Measurements from ENCODE around the gene KLHL3. TPM values are rescaled to one million over a fixed set of nuclear protein-coding genes. Genes with fewer than 3 reads are reported as not detected.
A peak's percentile ranks its signal among the peaks of the same experiment; 100 is the strongest.
"Not testable (repeated sequence)": the region's sequence is repeated elsewhere in the genome, so short reads cannot be mapped to it uniquely, and the experiment has no call there.

Gene KLHL3, protein sequence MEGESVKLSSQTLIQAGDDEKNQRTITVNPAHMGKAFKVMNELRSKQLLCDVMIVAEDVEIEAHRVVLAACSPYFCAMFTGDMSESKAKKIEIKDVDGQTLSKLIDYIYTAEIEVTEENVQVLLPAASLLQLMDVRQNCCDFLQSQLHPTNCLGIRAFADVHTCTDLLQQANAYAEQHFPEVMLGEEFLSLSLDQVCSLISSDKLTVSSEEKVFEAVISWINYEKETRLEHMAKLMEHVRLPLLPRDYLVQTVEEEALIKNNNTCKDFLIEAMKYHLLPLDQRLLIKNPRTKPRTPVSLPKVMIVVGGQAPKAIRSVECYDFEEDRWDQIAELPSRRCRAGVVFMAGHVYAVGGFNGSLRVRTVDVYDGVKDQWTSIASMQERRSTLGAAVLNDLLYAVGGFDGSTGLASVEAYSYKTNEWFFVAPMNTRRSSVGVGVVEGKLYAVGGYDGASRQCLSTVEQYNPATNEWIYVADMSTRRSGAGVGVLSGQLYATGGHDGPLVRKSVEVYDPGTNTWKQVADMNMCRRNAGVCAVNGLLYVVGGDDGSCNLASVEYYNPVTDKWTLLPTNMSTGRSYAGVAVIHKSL
- 4.4 TPM for total RNA-seq

DNA sequence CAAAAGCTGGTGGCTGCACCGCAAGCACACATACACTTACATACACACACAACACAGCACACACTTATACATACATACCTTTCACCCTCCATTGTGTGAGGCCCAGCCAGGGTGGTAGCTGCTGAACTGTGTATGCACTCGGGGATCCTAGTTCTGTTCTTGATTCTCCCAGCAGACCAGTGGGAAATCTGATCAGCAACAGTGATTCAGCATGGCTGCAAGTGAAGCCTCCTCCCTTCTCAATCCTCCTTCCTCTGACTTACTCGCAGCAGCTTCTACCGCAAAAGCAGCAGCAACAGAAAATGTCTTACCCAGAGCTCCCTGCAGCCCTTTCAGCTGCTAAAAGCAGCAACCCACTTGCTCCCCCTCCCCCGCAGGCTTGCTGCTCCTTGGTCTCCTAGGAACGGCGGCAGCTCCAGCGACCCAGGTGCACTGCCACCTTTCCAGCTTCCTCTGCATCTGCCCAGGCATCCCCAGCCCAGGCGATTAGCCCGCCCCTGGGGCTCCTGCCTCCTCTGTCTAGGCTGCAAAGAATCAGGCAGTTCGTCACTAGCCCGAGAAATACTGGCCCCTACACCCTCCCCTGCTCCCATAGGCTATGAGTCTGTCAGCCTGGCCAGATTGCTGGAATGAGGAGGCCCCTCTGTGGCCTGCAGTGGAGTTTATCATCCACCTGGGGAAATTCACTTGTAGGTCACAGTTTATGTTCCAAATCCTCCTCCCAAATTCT is at the start of gene KLHL3:
Gene KLHL3 (minus strand): TSS at position 535 of the 730 bp plus-strand sequence. CDS start 443 bp downstream, at position 92.
- peak; percentile 60 for ATAC-seq

DNA sequence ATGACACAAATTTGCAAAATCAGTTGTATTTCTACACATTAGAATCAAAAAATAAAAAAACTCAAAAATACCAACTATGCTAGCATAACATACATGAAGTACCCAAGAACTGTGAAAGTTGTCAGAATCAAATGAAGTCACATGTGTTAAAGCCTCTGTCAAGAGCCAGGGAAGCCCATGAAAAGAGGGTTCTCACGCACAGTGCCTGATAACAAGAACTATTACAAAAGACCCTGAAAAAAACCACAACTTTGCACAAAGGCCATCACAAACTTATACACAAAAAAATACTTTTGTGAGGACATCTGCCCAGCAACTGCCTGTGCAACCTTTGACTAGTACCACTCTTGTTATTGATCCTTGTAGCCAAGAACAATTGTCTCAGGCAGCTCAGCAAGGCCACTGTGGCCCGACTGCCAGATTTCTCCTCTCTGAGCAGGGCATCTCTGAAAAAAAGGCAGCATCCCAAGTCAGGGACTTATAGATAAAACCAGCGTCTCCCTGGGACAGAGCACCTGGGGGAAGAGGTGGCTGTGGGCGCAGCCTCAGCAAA is 47.2 kb upstream of the KLHL3 start:
- no peak for ATAC-seq

DNA sequence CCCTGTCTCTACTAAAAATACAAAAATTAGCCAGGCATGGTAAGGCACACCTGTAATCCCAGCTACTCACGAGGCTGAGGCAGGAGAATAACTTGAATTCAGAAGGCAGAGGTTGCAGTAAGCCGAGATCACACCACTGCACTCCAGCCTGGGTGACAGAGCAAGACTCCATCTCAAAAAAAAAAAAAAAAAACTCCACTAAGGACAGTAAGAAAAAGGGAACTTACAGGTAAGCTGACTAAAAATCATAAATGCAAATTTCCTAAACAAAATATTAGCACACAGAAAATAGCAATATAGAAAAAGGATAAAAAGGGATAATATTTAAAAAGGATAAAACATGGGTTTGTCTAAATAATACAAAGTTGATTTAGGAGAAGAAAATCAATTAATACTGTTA is 46.2 kb upstream of the KLHL3 start:
- ATAC-seq: no peak

DNA sequence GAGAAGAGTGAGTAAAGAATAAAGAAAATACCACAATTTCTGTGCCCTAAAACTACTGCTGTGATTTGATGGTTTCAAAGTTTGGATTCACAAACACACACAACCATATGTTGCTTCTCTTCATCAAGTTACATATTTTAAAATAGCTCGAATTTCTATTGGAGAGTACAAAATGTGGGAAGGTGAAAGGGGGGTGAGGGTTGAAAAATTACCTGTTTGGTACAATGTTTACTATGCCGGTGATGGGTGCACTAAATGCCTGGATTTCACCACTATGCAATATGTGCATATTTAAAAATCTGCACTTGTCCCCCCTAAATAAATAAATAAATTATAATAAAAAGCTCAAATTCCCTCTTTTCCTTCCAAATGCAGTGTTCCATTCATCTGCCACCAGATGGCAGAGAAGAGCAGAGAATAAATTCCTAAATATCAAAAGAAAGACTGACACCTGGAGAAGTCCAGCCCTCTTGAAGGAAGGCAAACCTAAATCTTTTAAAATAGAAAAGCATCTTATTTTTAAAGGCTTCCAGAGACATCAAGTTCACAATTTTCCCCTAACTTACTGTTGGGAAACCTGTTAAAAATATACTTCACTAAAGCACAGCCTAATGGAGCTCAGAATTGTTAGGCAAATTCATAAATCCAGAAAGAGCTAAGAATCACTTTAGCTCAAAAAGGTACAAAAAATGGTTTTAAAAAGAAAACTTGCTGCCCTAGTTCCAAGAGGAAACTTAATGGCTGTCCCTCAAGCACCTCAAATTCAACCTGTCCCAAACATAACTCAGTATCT is 43.1 kb upstream of the KLHL3 start:
- no peak for ATAC-seq

DNA sequence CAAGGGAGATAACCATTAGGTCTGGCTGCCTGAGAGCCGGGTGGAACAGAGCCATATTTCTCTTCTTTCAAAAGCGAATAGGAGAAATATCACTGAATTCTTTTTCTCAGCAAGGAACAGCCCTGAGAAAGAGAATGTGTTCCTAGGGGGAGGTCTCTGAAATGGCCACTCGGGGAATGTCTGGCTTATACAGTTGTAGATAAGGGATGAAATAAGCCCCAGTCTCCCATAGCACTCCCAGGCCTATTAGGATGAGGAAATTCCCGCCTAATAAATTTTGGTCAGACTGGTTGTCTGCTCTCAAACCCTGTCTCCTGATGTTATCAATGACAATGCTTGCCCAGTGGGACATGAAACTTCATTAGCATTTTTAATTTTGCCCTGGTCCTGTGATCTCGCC is 32.0 kb upstream of the KLHL3 start:
- not testable (repeated sequence) for ATAC-seq

DNA sequence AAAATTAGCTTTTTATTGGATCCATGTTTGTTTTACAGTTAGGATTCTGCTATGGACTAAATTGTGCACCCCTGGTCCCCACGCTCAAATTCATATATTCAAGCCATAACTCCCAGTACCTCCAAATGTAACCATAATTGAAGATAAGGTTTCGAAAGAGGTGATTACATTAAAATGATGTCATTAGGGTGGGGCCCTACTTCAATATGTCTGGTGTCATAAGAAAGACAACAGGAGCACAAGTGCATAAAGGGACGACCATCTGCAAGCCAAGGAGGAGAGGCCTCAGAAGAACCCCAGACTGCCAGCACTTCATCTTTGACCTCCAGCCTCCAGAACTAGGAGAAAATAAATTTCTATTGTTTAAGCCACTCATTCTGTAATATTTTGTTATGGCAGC is 25.7 kb upstream of the KLHL3 start:
- no peak for ATAC-seq

DNA sequence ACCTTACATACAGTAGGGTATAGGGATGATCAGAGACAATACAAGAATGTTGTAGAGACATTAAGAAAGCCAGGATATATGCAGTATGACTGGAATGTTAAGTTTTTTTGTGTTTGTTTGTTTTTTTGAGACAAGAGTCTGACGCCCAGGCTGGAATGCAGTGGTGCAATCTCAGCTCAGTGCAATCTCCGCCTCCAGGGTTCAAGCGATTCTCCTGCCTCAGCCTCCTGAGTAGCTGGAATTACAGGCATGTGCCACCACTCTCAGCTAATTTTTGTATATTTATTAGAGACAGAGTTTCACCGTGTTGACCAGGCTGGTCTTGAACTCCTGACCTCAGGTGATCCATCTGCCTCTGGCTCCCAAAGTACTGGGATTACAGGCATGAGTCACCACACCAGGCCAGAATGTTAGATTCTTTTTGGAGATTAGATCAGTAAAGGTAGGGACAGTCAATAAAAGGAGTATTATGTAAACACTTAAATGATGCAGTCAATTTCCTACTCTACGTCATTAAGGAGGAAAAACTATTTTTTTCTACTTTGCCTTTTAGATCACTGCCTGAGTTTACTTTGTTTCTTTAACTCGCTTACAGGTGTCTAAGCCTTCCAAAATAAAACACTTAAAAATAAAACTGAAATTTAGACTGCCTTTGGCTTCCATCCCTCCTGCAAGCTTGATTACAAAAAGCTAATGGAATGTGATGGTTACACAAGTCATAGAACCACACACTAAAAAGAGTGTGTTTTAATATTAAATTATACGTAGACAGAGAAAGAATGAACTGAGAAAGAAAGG is 25.0 kb upstream of the KLHL3 start:
- ATAC-seq: no peak

DNA sequence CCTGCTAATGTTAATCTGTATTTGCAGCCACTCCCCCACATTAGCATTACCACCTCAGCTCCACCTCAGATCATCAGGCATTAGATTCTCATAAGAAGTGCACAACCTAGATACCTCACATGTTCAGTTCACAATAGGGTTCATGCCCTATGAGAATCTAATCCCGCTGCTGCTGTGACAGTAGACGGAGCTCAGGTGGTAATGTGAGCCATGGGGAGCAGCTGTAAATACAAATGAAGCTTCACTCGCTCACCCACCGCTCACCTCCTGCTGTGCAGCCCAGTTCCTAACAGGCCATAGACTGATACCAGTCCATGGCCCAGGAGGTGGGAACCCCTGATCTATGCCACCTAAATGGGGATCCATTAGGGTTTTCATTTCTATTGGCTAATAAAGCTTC is 24.4 kb upstream of the KLHL3 start:
- no peak for ATAC-seq

DNA sequence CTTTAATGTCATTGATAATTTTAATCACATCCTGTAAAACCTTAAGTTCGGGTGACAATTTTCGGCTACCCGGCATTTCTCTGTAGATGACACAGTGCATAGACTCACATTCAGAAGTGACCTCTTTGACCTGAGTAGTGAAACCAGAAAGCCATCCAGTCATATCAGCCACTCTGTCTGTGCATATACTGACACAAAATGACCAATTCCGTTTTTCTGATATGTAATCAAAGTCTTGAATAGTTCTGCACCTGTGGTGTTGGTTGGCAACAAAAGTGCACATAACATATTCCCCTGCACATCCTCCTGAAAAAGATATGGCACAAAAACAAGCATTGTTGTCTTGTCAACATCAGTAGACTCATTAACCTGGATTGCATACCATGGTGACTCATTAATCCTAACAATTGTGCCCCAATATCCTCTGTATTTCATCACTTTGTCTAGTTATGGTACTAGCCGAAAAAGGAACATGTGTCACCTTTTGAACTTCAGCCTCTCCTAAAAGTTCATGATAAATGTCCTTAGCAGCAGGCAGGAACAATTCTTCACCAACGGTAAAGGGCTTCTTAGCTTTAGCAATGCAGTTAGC is 22.9 kb upstream of the KLHL3 start:
- no peak for ATAC-seq

DNA sequence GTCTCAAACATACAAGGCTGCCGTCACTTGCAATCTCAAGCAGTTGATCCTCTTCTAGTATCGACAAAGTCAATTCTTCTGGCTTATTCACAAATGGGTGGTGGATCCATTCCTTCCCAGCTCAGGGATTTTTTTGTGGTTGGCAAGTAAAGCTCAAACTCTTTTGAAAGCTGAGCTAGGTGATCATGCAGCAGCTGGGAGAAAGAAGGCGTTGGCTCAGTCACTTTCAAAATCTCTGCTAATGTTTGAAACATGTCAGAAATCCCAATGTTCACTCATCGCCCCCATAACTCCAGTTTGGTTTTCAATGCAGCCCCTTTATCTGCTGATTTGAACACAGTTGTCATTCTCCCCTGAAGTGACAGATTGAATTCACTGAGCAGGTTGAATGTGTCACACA is 22.2 kb upstream of the KLHL3 start:
- no peak for ATAC-seq

DNA sequence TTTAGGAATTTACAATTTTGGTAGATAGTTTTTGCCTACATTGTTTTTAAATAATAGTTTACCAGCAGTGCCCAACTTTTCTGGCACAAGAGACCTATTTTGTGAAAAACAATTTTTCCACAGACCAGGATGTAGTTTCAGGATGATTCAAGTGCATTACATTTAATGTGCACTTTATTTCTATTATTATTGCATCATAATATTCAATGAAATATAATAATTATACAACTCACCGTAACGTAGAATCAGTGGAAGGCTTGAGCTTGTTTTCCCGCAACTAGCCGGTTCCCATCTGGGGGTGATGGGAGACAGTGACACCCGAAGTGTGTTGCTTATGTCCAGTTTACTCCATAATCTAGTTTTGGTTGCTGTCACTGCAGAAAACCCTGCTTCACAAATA is 21.7 kb upstream of the KLHL3 start:
- no peak for ATAC-seq

DNA sequence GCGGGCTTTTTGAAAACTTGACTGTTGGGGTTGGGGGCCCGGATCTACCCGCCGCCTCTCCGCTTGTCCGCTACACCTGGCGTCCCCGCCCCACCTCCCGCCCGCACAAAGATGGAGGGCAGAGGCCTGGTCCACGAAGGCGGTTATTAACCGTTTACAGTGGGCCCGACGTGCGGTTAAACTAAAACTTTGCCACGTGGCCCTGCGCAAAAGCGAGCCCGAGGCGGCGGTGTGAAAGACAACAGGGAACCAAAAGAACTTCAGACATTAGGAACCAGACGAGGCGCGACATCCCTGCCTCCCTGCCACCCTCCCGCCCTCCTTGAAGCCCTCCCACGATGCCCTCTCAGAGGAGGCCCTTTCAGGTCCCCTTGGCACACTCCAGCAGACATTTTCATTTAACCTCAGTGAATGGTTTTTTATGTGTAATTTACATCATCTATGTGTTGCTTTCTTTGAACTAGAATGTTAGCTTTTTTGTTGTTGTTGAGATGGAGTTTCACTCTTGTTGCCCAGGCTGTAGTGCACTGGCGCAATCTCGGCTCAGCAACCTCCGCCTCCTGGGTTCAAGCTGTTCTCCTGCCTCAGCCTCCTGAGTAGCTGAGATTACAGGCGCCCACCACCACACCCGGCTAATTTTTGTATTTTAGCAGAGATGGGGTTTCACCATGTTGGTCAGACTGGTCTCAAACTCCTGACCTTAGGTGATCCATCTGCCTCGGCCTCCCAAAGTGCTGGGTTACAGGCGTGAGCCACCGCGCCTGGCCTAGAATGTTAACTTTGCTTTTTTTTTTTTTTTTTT is 19.3 kb upstream of the KLHL3 start:
- ATAC-seq: peak; percentile 25

DNA sequence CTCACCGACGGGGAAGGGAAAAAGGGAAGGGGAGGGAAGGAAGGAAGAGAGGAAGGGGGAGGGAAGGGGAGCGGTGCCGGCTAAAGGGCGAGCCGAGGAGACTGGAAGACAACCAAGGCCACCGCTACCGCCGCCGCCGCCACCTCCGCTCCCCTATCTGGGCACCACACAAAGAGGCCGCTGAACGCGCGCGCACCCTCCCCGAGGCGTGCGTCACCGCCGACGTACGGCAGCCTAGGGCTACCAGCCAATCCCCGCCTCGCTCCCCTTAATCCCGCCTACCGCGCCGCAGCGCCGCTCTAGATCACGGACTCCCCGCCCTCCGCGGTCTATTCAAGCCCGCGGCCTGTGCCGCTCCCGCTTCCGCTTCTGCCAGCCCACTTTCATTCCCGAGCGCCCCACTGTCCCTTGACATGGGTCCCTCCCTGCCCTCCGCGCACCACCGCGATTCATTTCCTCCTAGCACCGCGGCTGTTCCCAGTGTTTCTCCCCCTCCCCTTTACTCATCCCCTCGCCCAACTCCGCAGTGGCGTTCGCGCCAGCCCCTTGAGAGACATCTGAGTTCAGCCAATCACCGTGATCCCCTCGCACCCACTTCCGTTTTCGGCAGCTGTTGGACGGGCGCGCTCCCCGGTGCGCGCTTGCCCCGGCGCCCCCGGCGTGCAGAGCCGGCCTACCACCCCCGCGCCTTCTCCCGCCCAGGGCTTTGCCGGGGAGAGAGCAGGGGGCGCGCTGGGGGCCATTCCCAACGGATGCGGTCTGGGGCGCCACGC is 18.5 kb upstream of the KLHL3 start, which contains the start of gene HNRNPA0:
Gene HNRNPA0 (minus strand): TSS at position 176 of the 773 bp plus-strand sequence. CDS start 297 bp downstream, outside the sequence.
- ATAC-seq: peak; percentile 97

DNA sequence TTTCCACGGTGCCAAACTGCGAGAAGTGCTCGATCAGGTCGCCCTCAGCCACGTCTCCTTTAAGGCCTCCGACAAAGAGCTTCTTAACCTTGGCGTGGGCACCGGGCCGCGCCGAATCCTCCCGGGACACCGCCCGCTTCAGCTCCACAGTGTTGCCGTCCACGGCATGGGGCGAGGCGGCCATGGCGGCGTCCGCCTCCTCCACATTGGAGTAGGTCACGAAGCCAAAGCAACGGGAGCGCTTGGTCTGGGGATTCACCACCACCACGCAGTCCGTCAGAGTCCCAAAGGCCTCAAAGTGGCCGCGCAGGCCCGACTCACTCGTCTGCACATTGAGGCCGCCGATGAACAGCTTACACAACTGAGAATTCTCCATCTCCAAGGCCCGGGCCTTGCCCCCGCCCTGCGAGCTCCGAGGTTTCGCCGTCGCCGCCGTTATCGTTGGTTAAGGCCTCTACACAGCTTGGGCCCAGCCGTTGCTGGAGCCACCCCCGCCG is 17.9 kb upstream of the KLHL3 start:
- ATAC-seq: peak; percentile 29

DNA sequence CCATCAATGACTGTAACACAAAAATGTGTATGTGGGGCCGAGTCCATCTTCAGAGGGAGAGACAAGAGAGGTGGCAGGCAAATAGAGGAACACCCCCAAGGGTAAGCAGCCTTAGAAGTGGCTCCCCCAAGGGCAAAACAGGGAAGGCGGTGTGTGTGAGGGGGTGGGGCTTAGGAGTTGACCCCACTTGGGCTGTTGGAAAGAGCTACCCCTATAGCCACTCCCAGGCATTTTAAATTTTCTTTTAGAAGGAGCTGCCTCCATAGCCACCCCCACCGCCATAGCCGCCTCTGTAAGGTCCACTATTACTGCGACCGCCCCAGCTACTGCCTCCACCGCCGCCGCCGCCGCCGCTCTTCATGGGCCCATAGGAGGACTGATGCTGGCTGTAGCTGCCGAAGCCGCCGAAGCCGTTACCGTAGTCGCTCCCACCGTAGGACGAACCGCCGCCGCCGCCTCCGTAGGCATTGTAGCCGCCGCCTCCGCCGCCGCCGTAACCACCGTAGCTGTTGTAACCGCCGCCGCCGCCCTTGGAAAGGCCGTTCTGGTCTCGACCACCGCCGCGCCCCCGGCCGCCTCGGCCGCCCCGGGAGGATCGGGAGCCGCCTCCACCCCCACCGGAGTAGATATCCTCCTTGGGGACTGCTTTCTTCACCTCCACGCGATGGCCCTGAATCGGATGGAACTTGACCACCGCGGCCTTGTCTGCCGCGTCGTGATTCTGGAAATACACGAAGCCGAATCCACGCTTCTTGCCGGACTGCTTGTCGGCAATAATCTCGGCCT is 17.2 kb upstream of the KLHL3 start:
- ATAC-seq: peak; percentile 1

DNA sequence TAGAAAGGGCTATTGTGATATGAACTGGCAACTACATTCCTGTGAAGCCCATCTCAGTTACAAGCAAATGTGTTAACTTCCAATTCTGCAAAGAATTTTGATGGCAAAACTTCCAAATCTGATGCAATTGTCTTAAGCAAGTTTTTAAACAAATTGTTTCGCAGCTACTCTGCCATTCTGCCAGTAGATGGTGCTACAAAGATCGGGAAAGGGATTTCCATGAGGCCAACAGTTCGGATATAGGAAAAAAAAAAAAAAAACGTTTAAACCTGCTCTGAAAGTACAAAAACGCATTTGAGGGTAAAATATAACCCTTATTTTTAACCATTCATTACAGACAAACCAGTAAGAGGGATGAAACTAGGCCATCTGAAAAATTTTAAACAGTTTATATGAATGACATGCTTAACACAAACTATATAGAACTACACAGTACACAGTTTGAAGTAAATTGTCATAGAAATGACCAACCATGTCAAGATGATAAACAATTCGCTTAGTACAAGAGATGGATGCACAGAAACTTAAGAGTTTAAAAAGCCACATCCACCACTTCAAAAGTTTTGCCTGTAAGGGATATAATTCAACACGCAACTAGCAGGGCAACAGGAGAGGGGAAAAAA is 16.1 kb upstream of the KLHL3 start:
- ATAC-seq: no peak

DNA sequence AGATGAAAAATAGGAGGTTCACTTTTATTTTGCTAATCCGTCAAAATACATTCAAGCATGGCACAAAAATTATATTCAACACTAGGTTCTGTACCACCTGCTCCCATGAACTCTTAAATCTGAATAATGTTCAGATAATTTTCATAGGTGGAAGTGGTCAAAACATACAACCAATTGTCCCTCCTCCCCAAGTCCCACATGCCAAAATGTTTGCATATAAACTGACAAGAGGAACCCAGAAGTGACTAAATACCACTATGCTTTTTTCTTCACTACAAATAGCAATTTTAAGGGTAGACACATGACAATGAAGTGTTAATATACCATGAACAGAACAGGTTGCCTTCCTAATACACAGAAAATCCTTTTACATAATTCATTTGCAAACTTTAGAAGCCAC is 14.5 kb upstream of the KLHL3 start:
- no peak for ATAC-seq

DNA sequence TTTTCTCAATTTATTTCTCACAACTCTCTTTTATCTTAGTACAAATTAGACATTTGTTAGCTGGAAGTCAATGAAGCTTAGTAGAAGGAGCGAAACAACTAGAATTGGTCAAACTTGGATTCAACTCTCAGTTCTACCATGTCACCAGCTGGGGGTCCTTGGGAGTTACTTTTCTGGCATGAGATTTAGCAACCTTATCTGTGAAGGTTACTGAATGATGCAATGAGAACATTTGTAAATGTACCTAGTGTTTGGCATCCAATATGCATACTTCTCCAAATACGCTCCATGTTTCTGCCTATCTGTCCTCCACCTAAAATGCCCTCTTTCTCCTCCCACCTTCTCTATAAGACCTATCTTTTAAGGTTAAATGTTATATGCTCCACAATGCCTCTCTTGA is 12.0 kb upstream of the KLHL3 start:
- ATAC-seq: no peak

Measured in esophagus mucosa (tissue), 1 donor.